Glutamatergic neuron (in vitro differentiated cells): ENCODE data around the gene LMF1. TPM values are rescaled to one million over a fixed set of nuclear protein-coding genes. Genes with fewer than 3 reads are reported as not detected.

ENCODE experiments used
- DNase-seq: peaks from one replicate; pipeline ENCODE4 v3.0.0; 2022
- H3K27ac Mint-ChIP-seq: one replicate; pipeline ENCODE4 v1.8.0; 2020; ENCODE audit warnings: mild to moderate bottlenecking, mixed read lengths, inconsistent platforms; ENCODE audit not compliant: unreplicated experiment
- H3K27me3 Mint-ChIP-seq: one replicate; pipeline ENCODE4 v1.8.0; 2020; ENCODE audit warnings: mild to moderate bottlenecking, moderate library complexity, mixed read lengths, inconsistent platforms; ENCODE audit not compliant: unreplicated experiment
- H3K36me3 Mint-ChIP-seq: one replicate; pipeline ENCODE4 v1.8.0; 2020; ENCODE audit warnings: mild to moderate bottlenecking, mixed read lengths, inconsistent platforms; ENCODE audit not compliant: unreplicated experiment
- H3K4me1 Mint-ChIP-seq: one replicate; pipeline ENCODE4 v1.8.0; 2020; ENCODE audit warnings: mild to moderate bottlenecking, low read depth, mixed read lengths, inconsistent platforms; ENCODE audit not compliant: unreplicated experiment
- H3K4me3 Mint-ChIP-seq: one replicate; pipeline ENCODE4 v1.8.0; 2020; ENCODE audit warnings: mild to moderate bottlenecking, mixed read lengths, inconsistent platforms; ENCODE audit not compliant: unreplicated experiment
- H3K9me3 Mint-ChIP-seq: one replicate; pipeline ENCODE4 v1.8.0; 2020; ENCODE audit warnings: mild to moderate bottlenecking, moderate library complexity, mixed read lengths, inconsistent platforms; ENCODE audit not compliant: unreplicated experiment
- CTCF ChIP-seq: fragments of 200-600 bp; sonication (generic); IDR thresholded peaks from one replicate; pipeline ENCODE4 v1.5.0; 2021; ENCODE audit not compliant: partially characterized antibody, unreplicated experiment
- total RNA-seq: library from RNA; stranded (reverse); fragmentation: NEBNext Ultra II Directional; extraction: Animal tissue kit (Norgen Biotek cat#: 25700); gene quantifications from one replicate; pipeline ENCODE4 v1.2.1, GENCODE V29; 2021; ENCODE audit not compliant: unreplicated experiment

Gene LMF1
- total RNA-seq, 1 donor from 2014 or later: 17.4 TPM

DNA sequence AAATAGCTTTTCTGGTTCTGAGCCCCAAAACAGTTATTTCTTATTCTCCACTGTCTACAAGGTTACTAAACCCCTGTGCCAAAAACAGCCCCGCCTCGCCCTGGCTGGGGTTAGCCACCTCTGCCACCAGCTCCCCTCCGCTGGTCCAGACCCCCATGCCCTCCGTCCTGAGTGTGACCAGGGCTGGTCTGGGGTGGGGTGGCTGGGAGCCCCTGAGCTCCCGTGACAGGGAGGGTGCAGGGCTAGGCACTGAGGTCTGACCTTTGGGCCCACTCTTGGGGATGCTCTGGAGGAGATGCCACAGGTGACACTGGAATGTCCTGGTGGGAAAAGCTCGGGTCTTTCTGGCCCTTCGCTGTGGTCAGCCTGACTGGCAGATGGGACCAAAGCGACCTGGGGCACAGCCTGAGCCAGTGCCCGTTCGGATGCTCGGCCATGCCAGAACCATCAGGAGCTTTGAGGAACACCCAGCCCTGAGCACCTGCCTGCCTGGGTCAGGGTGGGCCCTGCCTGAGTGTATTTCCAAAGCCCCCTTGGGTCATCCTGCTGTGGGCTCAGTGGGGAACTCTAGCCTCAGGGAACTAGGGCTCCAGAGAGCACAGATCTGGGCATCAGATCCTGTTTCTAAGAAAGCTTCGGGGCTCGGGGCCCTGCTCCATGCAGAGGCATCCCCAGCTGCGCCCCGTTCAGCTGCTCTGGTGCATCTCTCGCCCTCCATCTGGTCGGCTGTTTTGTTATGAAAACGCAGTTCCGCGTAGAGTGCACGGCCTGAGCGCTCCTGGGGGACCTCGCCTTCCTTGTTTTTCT, 98.1 kb downstream of the LMF1 start:
- no peak for DNase-seq
- H3K27me3 Mint-ChIP-seq: peaks cover 6% of the 10 kb centered on the region
- H3K36me3 Mint-ChIP-seq: peaks cover 5% of the 10 kb centered on the region
- H3K27ac Mint-ChIP-seq: peak overlapping the region; percentile 30
- H3K4me3 Mint-ChIP-seq: peak overlapping the region; percentile 32
- no peak for TF ChIP-seq CTCF
- H3K9me3 Mint-ChIP-seq: peaks cover 7% of the 10 kb centered on the region
- peaks cover 13% of the 10 kb centered on the region for H3K4me1 Mint-ChIP-seq

GRCh38 chr16:871562-872345, 99.0 kb downstream of the LMF1 start:
- Mint-ChIP-seq H3K36me3 (peaks cover 6% of the 10 kb centered on the region), H3K27ac (no peak overlapping the region), H3K9me3 (peaks cover 5% of the 10 kb centered on the region), H3K27me3 (peaks cover 6% of the 10 kb centered on the region), H3K4me3 (no peak overlapping the region), H3K4me1 (peaks cover 13% of the 10 kb centered on the region)
- no peak for TF ChIP-seq CTCF
- no peak for DNase-seq

GRCh38 chr16:870856-871561, 99.8 kb downstream of the LMF1 start:
- Mint-ChIP-seq H3K36me3 (peaks cover 4% of the 10 kb centered on the region), H3K27me3 (peaks cover 6% of the 10 kb centered on the region), H3K4me3 (no peak overlapping the region), H3K27ac (no peak overlapping the region), H3K9me3 (peaks cover 3% of the 10 kb centered on the region), H3K4me1 (peaks cover 13% of the 10 kb centered on the region)
- DNase-seq: peak; percentile 12
- TF ChIP-seq CTCF: no peak

DNA sequence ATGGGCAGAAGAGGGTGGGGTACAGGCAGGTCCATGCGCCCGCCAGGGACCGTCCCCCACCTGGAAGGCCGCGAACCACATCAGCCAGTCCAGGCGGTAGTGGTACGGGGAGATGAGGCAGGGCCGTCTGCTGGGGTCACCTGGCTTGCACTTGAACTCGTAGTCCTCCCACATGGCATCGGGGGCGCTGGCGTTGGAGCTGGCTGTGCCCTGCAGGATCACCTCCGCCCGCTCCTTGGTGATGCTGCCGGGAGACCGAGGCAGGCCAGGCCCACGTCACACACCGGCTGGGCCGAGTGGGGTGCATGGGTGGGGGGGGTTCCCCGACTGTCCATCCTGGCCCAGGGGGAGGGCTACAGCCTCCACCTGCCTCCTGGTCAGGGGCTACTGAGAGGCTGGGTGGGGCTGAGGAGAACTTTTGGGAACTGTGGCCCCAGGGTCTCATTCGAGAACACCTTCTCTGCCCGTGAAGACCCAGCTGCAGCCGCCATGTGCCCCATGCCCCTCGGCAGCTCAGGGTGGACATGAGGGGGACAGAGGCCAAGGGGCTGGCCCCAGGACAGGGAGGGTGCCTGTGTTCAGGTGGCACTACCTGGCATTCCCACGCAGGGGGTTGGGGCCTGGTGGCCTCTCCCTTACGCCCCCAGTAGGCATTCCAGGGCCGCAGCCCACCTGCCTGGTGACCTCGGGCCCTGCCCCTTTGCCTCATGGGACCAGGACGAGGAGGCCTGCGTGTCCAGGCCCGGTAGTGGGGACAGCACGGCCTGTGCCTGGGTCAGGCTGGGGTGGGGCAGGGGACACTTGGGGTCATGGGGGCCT, 100.8 kb downstream of the LMF1 start:
- H3K36me3 Mint-ChIP-seq: peaks cover 4% of the 10 kb centered on the region
- no peak for TF ChIP-seq CTCF
- DNase-seq: no peak
- H3K27ac Mint-ChIP-seq: no peak overlapping the region
- H3K4me3 Mint-ChIP-seq: no peak overlapping the region
- peaks cover 18% of the 10 kb centered on the region for H3K4me1 Mint-ChIP-seq
- peaks cover 6% of the 10 kb centered on the region for H3K27me3 Mint-ChIP-seq
- H3K9me3 Mint-ChIP-seq: peaks cover 7% of the 10 kb centered on the region
